ENCODE measurements around the gene ZNF391. TPM values are rescaled to one million over a fixed set of nuclear protein-coding genes. Genes with fewer than 3 reads are reported as not detected.

The ZNF391 gene
- 1 to 10 TPM in 2 of 4 donors, under 1 TPM in 1, not detected in 1; 0.27 to 5.1 (median 1.2) TPM for polyA plus RNA-seq
- long read RNA-seq, donor 1, full-length matches to known transcripts = 1 of 1 reads
- long read RNA-seq, donor 1, partial matches to known transcripts = 0 of 1 reads
- long read RNA-seq, donor 1, other reads (novel, unspliced or antisense) = 0 of 1 reads
- long read RNA-seq, donor 2, full-length matches to known transcripts = 1 of 1 reads
- long read RNA-seq, donor 2, partial matches to known transcripts = 0 of 1 reads
- long read RNA-seq, donor 2, other reads (novel, unspliced or antisense) = 0 of 1 reads
- long read RNA-seq, donor 3 = 0 reads
- long read RNA-seq, donor 4 = 0 reads
- long read RNA-seq, donor 5 = 0 reads
- long read RNA-seq, donor 6 = 0 reads
- long read RNA-seq, donor 7 = 0 reads
- long read RNA-seq, donor 8 = 0 reads
- long read RNA-seq, donor 9 = 0 reads
- long read RNA-seq, donor 10, full-length matches to known transcripts = 1 of 1 reads
- long read RNA-seq, donor 10, partial matches to known transcripts = 0 of 1 reads
- long read RNA-seq, donor 10, other reads (novel, unspliced or antisense) = 0 of 1 reads

DNA sequence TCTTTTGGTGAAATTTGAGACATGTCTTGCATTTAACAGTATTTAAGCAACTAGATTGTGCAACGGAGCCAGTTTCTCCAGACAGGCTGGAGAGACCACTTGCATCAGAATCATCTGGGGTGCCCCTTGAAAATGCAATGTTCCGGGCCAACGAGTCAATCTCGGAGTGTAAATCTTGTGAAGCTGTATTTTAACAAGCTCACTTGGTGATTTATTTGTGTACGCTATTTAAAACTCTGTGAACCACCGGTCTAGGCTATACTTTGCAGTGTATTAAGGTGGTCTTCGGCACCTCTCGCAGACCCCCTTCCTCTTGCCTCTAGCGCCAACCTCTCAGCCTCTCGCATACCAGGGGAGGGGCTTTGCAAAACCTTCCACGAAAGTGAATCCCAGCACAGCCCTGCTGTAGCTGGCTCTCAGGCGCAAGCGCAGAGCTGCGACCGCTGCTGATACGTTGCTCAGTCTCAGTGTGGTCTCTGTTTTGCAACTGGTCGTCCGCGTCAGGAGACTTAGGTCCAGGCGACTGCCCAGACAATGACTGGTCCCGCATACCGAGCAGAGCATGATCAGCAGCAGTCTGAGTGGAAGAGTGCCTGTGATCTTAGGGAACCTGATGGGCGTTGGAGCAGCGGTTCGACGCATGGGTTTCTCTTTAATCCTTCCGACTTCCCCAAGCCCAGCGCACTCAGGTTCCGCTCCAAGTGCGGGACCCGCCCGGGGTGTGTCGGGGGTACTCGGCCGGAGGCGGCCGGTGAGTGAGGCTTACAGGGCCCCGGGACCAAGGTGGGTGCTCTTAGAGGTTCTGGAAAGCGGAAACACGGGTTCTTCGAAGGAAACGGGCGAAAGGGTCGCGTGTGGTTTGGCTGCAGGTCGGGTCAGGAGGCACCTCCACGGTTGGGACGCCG lies at the start of gene ZNF391:
ZNF391 (plus strand) TSS at position 467 of the 905 bp plus-strand sequence. CDS start 11,612 bp downstream, outside the sequence.
- WGBS, 3 donors = 1 to 2% (median 1%) methylated on average over 49 of the region's 49 CpGs
- Histone ChIP-seq H3K4me3 (ENCODE audit: low read depth in 1 of 3, low read length in 3 of 3) (peak within 1 kb of the TSS; percentile 52 to 74 (median 62)), H3K27ac (ENCODE audit: low read depth in 1 of 3, low read length in 2 of 3) (peak within 1 kb of the TSS in 2 of 3 donors; percentile 70 to 78), H3K4me1 (ENCODE audit: control insufficient read depth in 3 of 3, insufficient read depth in 2 of 3, low read depth in 1 of 3, low read length in 2 of 3) (peaks cover 0 to 2% (median 0%) of the 10 kb centered on the region in 3 donors), H3K36me3 (ENCODE audit: control insufficient read depth in 3 of 3, insufficient read depth in 2 of 3, low read depth in 1 of 3, low read length in 3 of 3) (no peaks in the 10 kb centered on the region), H3K9me3 (ENCODE audit: control insufficient read depth in 2 of 2, insufficient read depth in 1 of 2, low read depth in 1 of 2, low read length in 1 of 2) (no peaks in the 10 kb centered on the region), H3K27me3 (ENCODE audit: control insufficient read depth in 3 of 3, insufficient read depth in 3 of 3, low read length in 3 of 3) (no peaks in the 10 kb centered on the region)
- peak; percentile 69 to 88 for DNase-seq
- FAIRE-seq = no peak

DNA sequence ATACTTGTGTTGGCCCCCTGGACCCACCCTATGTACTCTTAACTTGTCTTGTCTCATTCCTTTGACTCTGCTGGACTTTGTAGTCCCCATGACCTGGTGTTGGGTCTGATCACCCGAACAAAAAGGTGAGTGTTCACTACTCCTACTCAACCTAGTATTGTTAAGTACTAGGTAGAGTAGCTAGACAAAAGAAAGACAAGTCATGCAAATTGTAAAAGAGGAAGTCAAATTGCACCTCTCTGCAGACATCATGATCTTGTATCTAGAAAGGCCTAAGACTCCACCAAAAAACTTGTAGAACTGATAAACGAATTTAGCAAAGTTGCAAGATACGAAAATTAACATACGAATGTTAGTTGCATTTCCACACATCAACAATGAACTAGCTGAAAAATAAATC lies 35.7 kb upstream of the ZNF391 start:
- Histone ChIP-seq H3K4me3 (ENCODE audit: low read depth in 1 of 3, low read length in 3 of 3) (no peak overlapping the region), H3K4me1 (ENCODE audit: control insufficient read depth in 3 of 3, insufficient read depth in 2 of 3, low read depth in 1 of 3, low read length in 2 of 3) (no peaks in the 10 kb centered on the region), H3K27ac (ENCODE audit: low read depth in 1 of 3, low read length in 2 of 3) (no peak overlapping the region), H3K9me3 (ENCODE audit: control insufficient read depth in 2 of 2, insufficient read depth in 1 of 2, low read depth in 1 of 2, low read length in 1 of 2) (peaks cover 0 to 6% of the 10 kb centered on the region in 2 donors), H3K36me3 (ENCODE audit: control insufficient read depth in 3 of 3, insufficient read depth in 2 of 3, low read depth in 1 of 3, low read length in 3 of 3) (no peaks in the 10 kb centered on the region), H3K27me3 (ENCODE audit: control insufficient read depth in 3 of 3, insufficient read depth in 3 of 3, low read length in 3 of 3) (peaks cover 0 to 2% (median 0%) of the 10 kb centered on the region in 3 donors)
- DNase-seq (no peak), FAIRE-seq (no peak)
- 83 to 89% (median 87%) methylated on average over 4 of the region's 4 CpGs for WGBS, 3 donors

DNA sequence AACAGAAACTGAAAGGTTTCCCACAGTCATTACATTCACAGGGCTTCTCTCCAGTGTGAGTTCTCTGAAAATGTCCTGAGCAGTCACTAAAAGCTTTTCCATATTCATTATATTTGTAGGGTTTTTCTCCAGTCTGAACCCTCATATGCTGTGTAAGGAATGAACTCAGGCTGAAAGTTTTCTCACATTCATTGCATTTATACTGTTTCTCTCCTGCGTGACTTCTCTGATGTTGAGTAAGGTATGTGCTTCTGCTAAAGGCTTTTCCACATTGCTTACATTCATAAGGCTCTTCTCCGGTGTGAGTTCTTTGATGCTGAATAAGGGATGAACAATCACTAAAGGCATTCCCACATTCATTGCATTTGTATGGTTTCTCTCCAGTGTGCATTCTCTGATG lies 29.8 kb upstream of the ZNF391 start:
- 74 to 93% (median 92%) methylated on average over 2 of the region's 2 CpGs for WGBS, 3 donors
- FAIRE-seq (no peak), DNase-seq (no peak)
- Histone ChIP-seq H3K9me3 (ENCODE audit: control insufficient read depth in 2 of 2, insufficient read depth in 1 of 2, low read depth in 1 of 2, low read length in 1 of 2) (peaks cover 0 to 9% of the 10 kb centered on the region in 2 donors), H3K27ac (ENCODE audit: low read depth in 1 of 3, low read length in 2 of 3) (no peak overlapping the region), H3K4me1 (ENCODE audit: control insufficient read depth in 3 of 3, insufficient read depth in 2 of 3, low read depth in 1 of 3, low read length in 2 of 3) (no peaks in the 10 kb centered on the region), H3K36me3 (ENCODE audit: control insufficient read depth in 3 of 3, insufficient read depth in 2 of 3, low read depth in 1 of 3, low read length in 3 of 3) (no peaks in the 10 kb centered on the region), H3K4me3 (ENCODE audit: low read depth in 1 of 3, low read length in 3 of 3) (no peak overlapping the region), H3K27me3 (ENCODE audit: control insufficient read depth in 3 of 3, insufficient read depth in 3 of 3, low read length in 3 of 3) (no peaks in the 10 kb centered on the region)

DNA sequence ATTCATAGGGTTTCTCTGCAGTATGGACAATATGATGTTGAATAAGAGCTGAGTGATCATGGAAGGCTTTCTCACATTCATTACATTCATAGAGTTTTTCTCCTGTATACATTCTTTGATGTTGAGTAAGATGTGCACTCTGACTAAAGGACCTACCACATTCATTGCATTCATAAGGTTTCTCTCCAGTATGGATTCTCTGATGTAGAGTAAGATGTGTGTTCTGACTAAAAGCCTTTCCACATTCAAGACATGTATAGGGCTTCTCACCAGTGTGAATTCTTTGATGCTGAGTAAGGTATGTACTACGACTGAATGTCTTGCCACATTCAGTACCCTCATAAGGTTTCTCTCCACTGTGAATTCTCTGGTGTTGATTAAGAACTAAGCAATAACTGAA lies 29.3 kb upstream of the ZNF391 start:
- FAIRE-seq = no peak

DNA sequence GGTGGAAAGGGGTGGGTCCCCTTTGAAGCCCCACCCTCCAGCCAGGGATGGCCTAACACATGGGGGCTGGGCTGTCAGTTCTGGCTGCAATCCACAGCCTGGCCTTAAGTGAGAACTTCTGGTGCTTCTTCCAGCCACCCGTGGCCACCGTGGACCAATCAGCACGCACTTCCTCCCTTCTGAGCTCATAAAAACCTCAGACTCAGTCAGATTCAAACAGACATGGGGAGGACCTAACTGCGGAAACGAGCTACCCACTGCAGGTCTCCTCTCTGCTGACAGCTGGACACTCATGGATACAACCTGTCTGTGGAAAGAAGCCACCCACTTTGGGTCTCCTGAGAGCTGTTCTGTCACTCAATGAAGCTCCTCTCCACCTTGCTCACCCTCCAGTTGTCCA lies 20.4 kb upstream of the ZNF391 start:
- H3K27me3 ChIP-seq (ENCODE audit: control insufficient read depth in 3 of 3, insufficient read depth in 3 of 3, low read length in 3 of 3) = no peaks in the 10 kb centered on the region
- peaks cover 0 to 14% (median 0%) of the 10 kb centered on the region in 3 donors for H3K36me3 ChIP-seq (ENCODE audit: control insufficient read depth in 3 of 3, insufficient read depth in 2 of 3, low read depth in 1 of 3, low read length in 3 of 3)
- no peak for FAIRE-seq

More for the DNA sequence above, 29.3 kb upstream of the ZNF391 start:
- H3K27me3 ChIP-seq (ENCODE audit: control insufficient read depth in 3 of 3, insufficient read depth in 3 of 3, low read length in 3 of 3) = no peaks in the 10 kb centered on the region
- no peaks in the 10 kb centered on the region for H3K4me1 ChIP-seq (ENCODE audit: control insufficient read depth in 3 of 3, insufficient read depth in 2 of 3, low read depth in 1 of 3, low read length in 2 of 3)
- H3K4me3 ChIP-seq (ENCODE audit: low read depth in 1 of 3, low read length in 3 of 3) = no peak overlapping the region
- WGBS, 3 donors = 81 to 100% (median 97%) methylated on average over 1 of the region's 1 CpG
- no peak for DNase-seq
- no peak overlapping the region for H3K27ac ChIP-seq (ENCODE audit: low read depth in 1 of 3, low read length in 2 of 3)
- H3K36me3 ChIP-seq (ENCODE audit: control insufficient read depth in 3 of 3, insufficient read depth in 2 of 3, low read depth in 1 of 3, low read length in 3 of 3) = no peaks in the 10 kb centered on the region
- peaks cover 0 to 9% of the 10 kb centered on the region in 2 donors for H3K9me3 ChIP-seq (ENCODE audit: control insufficient read depth in 2 of 2, insufficient read depth in 1 of 2, low read depth in 1 of 2, low read length in 1 of 2)

DNA sequence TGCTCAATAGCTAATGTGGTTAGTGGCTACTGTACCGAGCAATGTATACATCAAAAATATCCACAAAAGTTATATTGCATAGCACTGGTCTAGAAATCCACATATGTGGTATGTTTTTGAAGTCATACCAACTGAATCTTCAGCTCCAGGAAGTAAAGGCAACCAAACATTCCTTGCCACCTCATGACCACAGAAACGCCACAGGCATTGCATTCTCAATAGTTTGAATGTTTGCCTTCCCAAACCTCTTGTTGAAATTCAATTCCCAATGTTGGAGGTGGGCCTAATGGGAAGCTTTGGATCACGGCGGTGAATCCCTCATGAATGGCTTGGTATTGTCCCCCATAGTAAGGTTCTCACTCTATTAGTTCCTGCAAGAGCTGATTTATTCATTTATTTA lies 18.2 kb upstream of the ZNF391 start:
- Histone ChIP-seq H3K36me3 (ENCODE audit: control insufficient read depth in 3 of 3, insufficient read depth in 2 of 3, low read depth in 1 of 3, low read length in 3 of 3) (peaks cover 0 to 14% (median 0%) of the 10 kb centered on the region in 3 donors), H3K9me3 (ENCODE audit: control insufficient read depth in 2 of 2, insufficient read depth in 1 of 2, low read depth in 1 of 2, low read length in 1 of 2) (peaks cover 0 to 16% of the 10 kb centered on the region in 2 donors), H3K27ac (ENCODE audit: low read depth in 1 of 3, low read length in 2 of 3) (no peak overlapping the region), H3K4me3 (ENCODE audit: low read depth in 1 of 3, low read length in 3 of 3) (no peak overlapping the region), H3K27me3 (ENCODE audit: control insufficient read depth in 3 of 3, insufficient read depth in 3 of 3, low read length in 3 of 3) (no peaks in the 10 kb centered on the region), H3K4me1 (ENCODE audit: control insufficient read depth in 3 of 3, insufficient read depth in 2 of 3, low read depth in 1 of 3, low read length in 2 of 3) (peaks cover 0 to 3% (median 0%) of the 10 kb centered on the region in 3 donors)
- 86 to 96% (median 89%) methylated on average over 4 of the region's 4 CpGs for WGBS, 3 donors
- no peak for DNase-seq
- FAIRE-seq = no peak

More for the DNA sequence above, 20.4 kb upstream of the ZNF391 start:
- WGBS, 3 donors = 91 to 98% (median 94%) methylated on average over 5 of the region's 5 CpGs
- Histone ChIP-seq H3K9me3 (ENCODE audit: control insufficient read depth in 2 of 2, insufficient read depth in 1 of 2, low read depth in 1 of 2, low read length in 1 of 2) (peaks cover 0 to 16% of the 10 kb centered on the region in 2 donors), H3K27ac (ENCODE audit: low read depth in 1 of 3, low read length in 2 of 3) (no peak overlapping the region), H3K4me1 (ENCODE audit: control insufficient read depth in 3 of 3, insufficient read depth in 2 of 3, low read depth in 1 of 3, low read length in 2 of 3) (no peaks in the 10 kb centered on the region), H3K4me3 (ENCODE audit: low read depth in 1 of 3, low read length in 3 of 3) (no peak overlapping the region)
- DNase-seq = no peak

DNA sequence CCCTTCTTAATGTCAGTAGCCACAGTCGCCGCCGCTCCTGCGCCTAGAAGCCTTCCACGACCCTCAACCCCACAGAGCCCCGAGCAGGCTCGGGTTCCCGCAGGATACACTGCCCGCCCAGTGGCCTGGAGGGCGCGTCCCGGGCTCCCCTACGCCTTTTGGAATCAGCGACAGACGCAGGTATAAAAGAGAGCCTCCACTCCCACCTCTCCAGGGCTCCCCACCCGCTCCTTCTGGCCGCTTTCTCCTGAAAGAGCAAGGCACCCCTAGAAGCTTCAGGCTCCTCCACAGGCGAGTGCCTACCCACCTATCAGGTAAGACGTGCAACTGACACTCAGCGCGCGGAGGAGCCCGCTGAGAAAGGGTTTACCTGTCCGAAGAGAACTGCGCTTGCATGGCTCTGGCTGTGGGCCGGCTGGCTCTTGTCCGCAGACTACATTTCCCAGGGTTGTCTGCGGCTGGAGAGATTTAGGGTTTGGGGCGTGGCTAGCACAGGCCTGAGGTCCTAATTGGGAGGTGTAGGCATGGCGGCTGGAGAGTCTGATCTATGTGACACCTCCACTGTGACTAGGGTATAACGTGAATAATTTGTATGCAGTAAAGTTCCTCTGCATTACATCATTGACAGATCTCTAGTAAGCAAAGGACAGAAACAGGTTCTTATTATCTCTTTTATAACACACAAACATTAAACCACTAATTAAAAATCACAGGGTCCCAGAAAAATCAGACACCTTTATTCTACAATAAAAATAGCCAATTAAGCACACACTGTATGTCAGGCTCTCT lies 13.5 kb upstream of the ZNF391 start:
- WGBS, 3 donors = 1 to 2% (median 1%) methylated on average over 28 to 31 of the region's 31 CpGs
- FAIRE-seq = no peak
- peak overlapping the region in 2 of 3 donors; percentile 34 to 65 for H3K27ac ChIP-seq (ENCODE audit: low read depth in 1 of 3, low read length in 2 of 3)

More for the DNA sequence above, 13.5 kb upstream of the ZNF391 start:
- Histone ChIP-seq H3K9me3 (ENCODE audit: control insufficient read depth in 2 of 2, insufficient read depth in 1 of 2, low read depth in 1 of 2, low read length in 1 of 2) (no peaks in the 10 kb centered on the region), H3K4me1 (ENCODE audit: control insufficient read depth in 3 of 3, insufficient read depth in 2 of 3, low read depth in 1 of 3, low read length in 2 of 3) (peaks cover 0 to 6% (median 0%) of the 10 kb centered on the region in 3 donors), H3K4me3 (ENCODE audit: low read depth in 1 of 3, low read length in 3 of 3) (peak overlapping the region; percentile 46 to 72 (median 52)), H3K36me3 (ENCODE audit: control insufficient read depth in 3 of 3, insufficient read depth in 2 of 3, low read depth in 1 of 3, low read length in 3 of 3) (no peaks in the 10 kb centered on the region), H3K27me3 (ENCODE audit: control insufficient read depth in 3 of 3, insufficient read depth in 3 of 3, low read length in 3 of 3) (no peaks in the 10 kb centered on the region)
- peak; percentile 78 to 85 for DNase-seq

Measured in small intestine (tissue), 16 donors.